ENCODE measurements around the gene DDX6.
"Not testable (repeated sequence)": the region's sequence is repeated elsewhere in the genome, so short reads cannot be mapped to it uniquely, and the experiment has no call there.

Gene DDX6

DNA sequence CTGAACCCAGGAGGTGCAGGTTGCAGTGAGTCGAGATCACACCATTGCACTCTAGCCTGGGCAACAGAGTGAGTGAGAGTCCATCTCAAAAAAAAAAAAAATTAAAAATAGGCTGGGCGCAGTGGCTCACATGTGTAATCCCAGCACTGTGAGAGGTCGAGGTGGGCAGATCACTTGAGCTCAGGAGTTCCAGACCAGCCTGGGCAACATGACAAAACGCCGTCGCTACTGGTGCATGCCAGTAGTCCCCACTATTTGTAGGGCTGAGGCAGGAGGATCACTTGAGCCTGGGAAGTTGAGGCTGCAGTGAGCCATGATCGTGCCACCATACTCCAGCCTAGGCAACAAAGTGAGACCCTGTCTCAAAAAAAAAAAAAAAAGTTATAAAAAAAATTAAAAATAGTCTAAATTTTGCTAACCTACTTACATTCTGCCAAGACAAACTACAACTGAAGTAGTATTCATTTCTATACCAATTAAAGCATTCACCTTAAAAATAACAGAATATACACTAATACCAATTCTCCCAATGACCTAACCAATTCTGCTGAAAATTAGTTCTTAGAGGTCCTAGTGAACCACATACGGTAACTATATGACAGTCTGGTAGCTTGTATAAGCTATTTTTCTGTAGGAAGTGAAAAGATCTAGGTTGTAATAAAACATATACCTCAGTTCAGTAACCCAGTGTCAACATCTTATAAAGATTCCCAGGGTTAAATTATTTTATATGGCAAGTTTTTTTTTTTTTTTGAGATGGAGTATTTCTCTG lies 7.1 kb downstream of the DDX6 start:
- TF ChIP-seq ZNF24 (tag by site-specific recombination; IDR thresholded peaks at IDR 0.05) (no peak), SETDB1 (IDR thresholded peaks at IDR 0.05; ENCODE audit: insufficient read length, low read length) (no peak), ZNF274 (IDR thresholded peaks at IDR 0.05; ENCODE audit: low read length) (no peak), ZNF274 (tag by site-specific recombination; IDR thresholded peaks at IDR 0.05; ENCODE audit: borderline replicate concordance) (no peak), HOXC10 (CRISPR knock-in tag; IDR thresholded peaks at IDR 0.05) (no peak), ZNF311 (tag by site-specific recombination; IDR thresholded peaks at IDR 0.05; ENCODE audit: borderline replicate concordance) (no peak), SP2 (tag by site-specific recombination; IDR thresholded peaks at IDR 0.05) (no peak), ZNF248 (tag by site-specific recombination; IDR thresholded peaks at IDR 0.05) (no peak), ZNF792 (tag by site-specific recombination; IDR thresholded peaks at IDR 0.05) (no peak)
- TF ChIP-seq, protein P1, sequence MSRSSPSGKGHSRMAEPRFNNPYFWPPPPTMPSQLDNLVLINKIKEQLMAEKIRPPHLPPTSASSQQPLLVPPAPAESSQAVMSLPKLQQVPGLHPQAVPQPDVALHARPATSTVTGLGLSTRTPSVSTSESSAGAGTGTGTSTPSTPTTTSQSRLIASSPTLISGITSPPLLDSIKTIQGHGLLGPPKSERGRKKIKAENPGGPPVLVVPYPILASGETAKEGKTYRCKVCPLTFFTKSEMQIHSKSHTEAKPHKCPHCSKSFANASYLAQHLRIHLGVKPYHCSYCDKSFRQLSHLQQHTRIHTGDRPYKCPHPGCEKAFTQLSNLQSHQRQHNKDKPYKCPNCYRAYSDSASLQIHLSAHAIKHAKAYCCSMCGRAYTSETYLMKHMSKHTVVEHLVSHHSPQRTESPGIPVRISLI (tag by site-specific recombination; IDR thresholded peaks at IDR 0.05) = no peak
- TF ChIP-seq, protein P2, sequence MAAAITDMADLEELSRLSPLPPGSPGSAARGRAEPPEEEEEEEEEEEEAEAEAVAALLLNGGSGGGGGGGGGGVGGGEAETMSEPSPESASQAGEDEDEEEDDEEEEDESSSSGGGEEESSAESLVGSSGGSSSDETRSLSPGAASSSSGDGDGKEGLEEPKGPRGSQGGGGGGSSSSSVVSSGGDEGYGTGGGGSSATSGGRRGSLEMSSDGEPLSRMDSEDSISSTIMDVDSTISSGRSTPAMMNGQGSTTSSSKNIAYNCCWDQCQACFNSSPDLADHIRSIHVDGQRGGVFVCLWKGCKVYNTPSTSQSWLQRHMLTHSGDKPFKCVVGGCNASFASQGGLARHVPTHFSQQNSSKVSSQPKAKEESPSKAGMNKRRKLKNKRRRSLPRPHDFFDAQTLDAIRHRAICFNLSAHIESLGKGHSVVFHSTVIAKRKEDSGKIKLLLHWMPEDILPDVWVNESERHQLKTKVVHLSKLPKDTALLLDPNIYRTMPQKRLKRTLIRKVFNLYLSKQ (tag by site-specific recombination; IDR thresholded peaks at IDR 0.05; ENCODE audit: borderline replicate concordance) = no peak
- TF ChIP-seq, protein P3, sequence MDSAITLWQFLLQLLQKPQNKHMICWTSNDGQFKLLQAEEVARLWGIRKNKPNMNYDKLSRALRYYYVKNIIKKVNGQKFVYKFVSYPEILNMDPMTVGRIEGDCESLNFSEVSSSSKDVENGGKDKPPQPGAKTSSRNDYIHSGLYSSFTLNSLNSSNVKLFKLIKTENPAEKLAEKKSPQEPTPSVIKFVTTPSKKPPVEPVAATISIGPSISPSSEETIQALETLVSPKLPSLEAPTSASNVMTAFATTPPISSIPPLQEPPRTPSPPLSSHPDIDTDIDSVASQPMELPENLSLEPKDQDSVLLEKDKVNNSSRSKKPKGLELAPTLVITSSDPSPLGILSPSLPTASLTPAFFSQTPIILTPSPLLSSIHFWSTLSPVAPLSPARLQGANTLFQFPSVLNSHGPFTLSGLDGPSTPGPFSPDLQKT (IDR thresholded peaks at IDR 0.05; ENCODE audit: borderline replicate concordance, low read depth, low read length) = no peak
- TF ChIP-seq, protein P4, sequence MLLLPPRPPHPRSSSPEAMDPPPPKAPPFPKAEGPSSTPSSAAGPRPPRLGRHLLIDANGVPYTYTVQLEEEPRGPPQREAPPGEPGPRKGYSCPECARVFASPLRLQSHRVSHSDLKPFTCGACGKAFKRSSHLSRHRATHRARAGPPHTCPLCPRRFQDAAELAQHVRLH (tag by site-specific recombination; IDR thresholded peaks at IDR 0.05) = no peak
- TF ChIP-seq, protein P5, sequence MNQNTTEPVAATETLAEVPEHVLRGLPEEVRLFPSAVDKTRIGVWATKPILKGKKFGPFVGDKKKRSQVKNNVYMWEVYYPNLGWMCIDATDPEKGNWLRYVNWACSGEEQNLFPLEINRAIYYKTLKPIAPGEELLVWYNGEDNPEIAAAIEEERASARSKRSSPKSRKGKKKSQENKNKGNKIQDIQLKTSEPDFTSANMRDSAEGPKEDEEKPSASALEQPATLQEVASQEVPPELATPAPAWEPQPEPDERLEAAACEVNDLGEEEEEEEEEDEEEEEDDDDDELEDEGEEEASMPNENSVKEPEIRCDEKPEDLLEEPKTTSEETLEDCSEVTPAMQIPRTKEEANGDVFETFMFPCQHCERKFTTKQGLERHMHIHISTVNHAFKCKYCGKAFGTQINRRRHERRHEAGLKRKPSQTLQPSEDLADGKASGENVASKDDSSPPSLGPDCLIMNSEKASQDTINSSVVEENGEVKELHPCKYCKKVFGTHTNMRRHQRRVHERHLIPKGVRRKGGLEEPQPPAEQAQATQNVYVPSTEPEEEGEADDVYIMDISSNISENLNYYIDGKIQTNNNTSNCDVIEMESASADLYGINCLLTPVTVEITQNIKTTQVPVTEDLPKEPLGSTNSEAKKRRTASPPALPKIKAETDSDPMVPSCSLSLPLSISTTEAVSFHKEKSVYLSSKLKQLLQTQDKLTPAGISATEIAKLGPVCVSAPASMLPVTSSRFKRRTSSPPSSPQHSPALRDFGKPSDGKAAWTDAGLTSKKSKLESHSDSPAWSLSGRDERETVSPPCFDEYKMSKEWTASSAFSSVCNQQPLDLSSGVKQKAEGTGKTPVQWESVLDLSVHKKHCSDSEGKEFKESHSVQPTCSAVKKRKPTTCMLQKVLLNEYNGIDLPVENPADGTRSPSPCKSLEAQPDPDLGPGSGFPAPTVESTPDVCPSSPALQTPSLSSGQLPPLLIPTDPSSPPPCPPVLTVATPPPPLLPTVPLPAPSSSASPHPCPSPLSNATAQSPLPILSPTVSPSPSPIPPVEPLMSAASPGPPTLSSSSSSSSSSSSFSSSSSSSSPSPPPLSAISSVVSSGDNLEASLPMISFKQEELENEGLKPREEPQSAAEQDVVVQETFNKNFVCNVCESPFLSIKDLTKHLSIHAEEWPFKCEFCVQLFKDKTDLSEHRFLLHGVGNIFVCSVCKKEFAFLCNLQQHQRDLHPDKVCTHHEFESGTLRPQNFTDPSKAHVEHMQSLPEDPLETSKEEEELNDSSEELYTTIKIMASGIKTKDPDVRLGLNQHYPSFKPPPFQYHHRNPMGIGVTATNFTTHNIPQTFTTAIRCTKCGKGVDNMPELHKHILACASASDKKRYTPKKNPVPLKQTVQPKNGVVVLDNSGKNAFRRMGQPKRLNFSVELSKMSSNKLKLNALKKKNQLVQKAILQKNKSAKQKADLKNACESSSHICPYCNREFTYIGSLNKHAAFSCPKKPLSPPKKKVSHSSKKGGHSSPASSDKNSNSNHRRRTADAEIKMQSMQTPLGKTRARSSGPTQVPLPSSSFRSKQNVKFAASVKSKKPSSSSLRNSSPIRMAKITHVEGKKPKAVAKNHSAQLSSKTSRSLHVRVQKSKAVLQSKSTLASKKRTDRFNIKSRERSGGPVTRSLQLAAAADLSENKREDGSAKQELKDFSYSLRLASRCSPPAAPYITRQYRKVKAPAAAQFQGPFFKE (tag by site-specific recombination; IDR thresholded peaks at IDR 0.05; ENCODE audit: borderline replicate concordance) = no peak
- H3K4me1 ChIP-seq (ENCODE audit: control insufficient read depth, insufficient read depth, low read length) = peaks cover 6% of the 10 kb centered on the region
- H3K36me3 ChIP-seq (ENCODE audit: control insufficient read depth in 2 of 2, insufficient read depth in 1 of 2, low read length in 2 of 2) = peaks cover 46 to 72% of the 10 kb centered on the region in 2 experiments
- no peak overlapping the region for H3K4me3 ChIP-seq (ENCODE audit: low read depth, low read length)
- CTCF ChIA-PET = interaction anchor here (0.7 to 1.2 kb wide), 2 partner anchors 94 to 176 kb away, joined by 3 read pairs; no protein-coding TSS in a partner anchor
- H3K9me3 ChIP-seq (ENCODE audit: control insufficient read depth, insufficient read depth, low read depth, low read length) = no peaks in the 10 kb centered on the region
- POLR2A ChIA-PET = no interaction called here
- no peak overlapping the region for H3K27ac ChIP-seq (ENCODE audit: extremely low read depth, low read depth, low read length)

DNA sequence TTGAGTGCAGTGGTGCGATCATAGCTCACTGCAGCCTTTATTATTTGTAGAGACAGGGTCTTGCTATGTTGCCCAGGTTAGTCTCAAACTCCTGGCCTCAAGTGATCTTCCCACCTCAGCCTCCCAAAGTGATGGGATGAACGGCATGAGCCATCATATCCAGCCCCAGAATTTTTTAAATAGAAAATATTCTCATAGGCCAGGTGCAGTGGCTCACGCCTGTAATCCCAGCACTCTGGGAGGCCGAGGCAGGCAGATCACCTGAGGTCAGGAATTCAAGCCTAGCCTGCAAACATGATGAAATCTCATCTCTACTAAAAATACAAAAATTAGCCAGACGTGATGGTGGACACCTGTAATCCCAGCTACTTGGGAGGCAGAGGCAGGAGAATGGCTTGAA lies 7.6 kb downstream of the DDX6 start:
- POLR2A ChIA-PET; H3K27ac ChIP-seq (ENCODE audit: extremely low read depth, low read depth, low read length); H3K4me1 ChIP-seq (ENCODE audit: control insufficient read depth, insufficient read depth, low read length); H3K4me3 ChIP-seq (ENCODE audit: low read depth, low read length); H3K9me3 ChIP-seq (ENCODE audit: control insufficient read depth, insufficient read depth, low read depth, low read length): not testable (repeated sequence)
- H3K36me3 ChIP-seq (ENCODE audit: control insufficient read depth in 2 of 2, insufficient read depth in 1 of 2, low read length in 2 of 2) = peaks cover 49 to 78% of the 10 kb centered on the region in 2 experiments
- CTCF ChIA-PET = interaction anchor here (1.2 kb wide), 1 partner anchor 94 kb away, joined by 3 read pairs; no protein-coding TSS in a partner anchor

All from HEK293 (cell line).